ENCODE results near the gene FRMPD2. TPM values are rescaled to one million over a fixed set of nuclear protein-coding genes. Genes with fewer than 3 reads are reported as not detected.

FRMPD2 gene
- total RNA-seq, 1 experiment from 2014 or later = 0.44 TPM

DNA sequence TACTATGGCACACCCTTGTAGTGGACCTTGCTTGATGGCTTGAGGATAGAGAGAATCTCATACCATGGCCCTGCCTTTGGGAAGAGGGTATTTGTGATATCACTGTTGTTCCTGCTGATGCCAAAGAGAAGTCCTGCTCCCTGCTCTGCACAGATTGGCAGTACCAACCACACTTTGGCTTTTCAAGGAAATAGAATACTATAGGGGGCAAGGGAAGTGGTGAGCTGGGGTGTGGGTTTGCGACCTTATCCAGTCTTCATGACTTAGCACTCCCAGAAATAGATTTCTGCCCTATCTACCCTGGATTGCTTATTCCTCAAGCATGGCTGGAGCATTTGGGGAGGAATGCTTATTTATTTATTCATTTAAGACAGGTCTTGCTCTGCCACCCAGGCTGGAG is 25.2 kb upstream of the FRMPD2 start:
- no peaks in the 10 kb centered on the region for H3K23me2 ChIP-seq (ENCODE audit: insufficient read length, low read depth, low read length, poor library complexity, severe bottlenecking)
- H2BK12ac ChIP-seq (ENCODE audit: insufficient read length, low read depth, low read length) = no peak overlapping the region
- Mint-ChIP-seq H3K36me3 (ENCODE audit: insufficient read depth in 1 of 3, low read depth in 3 of 3) (no peaks in the 10 kb centered on the region), H3K9me3 (no peaks in the 10 kb centered on the region; a peak in 1 of 5 replicates), H3K27me3 (ENCODE audit: low read depth) (peaks cover 20% of the 10 kb centered on the region), H3K27ac (no peak overlapping the region), H3K4me3 (no peak overlapping the region), H3K4me1 (peaks cover 6 to 16% of the 10 kb centered on the region in 2 experiments)
- DNase-seq = no peak
- H4K8ac ChIP-seq (replicated peaks; ENCODE audit: insufficient read length, low read depth, low read length) = no peak overlapping the region
- no peaks in the 10 kb centered on the region for H3K79me2 ChIP-seq (ENCODE audit: insufficient read depth, low read length)
- no peak overlapping the region for H3K14ac ChIP-seq (ENCODE audit: insufficient read depth, low read length)
- H2AK5ac ChIP-seq (ENCODE audit: insufficient read length, low read length) = no peak overlapping the region
- H3K4ac ChIP-seq (ENCODE audit: low read depth, low read length) = no peak overlapping the region
- no peak overlapping the region for H2BK15ac ChIP-seq (ENCODE audit: low read depth, low read length)
- H3K23ac ChIP-seq (ENCODE audit: insufficient read length, low read depth, low read length) = no peak overlapping the region
- no peaks in the 10 kb centered on the region for H3K79me1 ChIP-seq (ENCODE audit: insufficient read depth, low read depth, low read length, poor library complexity, severe bottlenecking)
- H3K9ac ChIP-seq (ENCODE audit: extremely low read depth, insufficient read length, low read length) = no peak overlapping the region
- H3K9me3 ChIP-seq (ENCODE audit: control insufficient read depth, low read depth, low read length) = no peaks in the 10 kb centered on the region
- no peak overlapping the region for H4K5ac ChIP-seq (ENCODE audit: insufficient read length, low read depth, low read length)
- H3K27ac ChIP-seq (ENCODE audit: insufficient read length, low read depth, low read length) = no peak overlapping the region
- H4K91ac ChIP-seq (ENCODE audit: insufficient read length, low read depth, low read length) = no peak overlapping the region
- TF ChIP-seq, protein P1, sequence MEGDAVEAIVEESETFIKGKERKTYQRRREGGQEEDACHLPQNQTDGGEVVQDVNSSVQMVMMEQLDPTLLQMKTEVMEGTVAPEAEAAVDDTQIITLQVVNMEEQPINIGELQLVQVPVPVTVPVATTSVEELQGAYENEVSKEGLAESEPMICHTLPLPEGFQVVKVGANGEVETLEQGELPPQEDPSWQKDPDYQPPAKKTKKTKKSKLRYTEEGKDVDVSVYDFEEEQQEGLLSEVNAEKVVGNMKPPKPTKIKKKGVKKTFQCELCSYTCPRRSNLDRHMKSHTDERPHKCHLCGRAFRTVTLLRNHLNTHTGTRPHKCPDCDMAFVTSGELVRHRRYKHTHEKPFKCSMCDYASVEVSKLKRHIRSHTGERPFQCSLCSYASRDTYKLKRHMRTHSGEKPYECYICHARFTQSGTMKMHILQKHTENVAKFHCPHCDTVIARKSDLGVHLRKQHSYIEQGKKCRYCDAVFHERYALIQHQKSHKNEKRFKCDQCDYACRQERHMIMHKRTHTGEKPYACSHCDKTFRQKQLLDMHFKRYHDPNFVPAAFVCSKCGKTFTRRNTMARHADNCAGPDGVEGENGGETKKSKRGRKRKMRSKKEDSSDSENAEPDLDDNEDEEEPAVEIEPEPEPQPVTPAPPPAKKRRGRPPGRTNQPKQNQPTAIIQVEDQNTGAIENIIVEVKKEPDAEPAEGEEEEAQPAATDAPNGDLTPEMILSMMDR (conservative IDR thresholded peaks at IDR 0.05) = no peak
- no peak overlapping the region for H2BK5ac ChIP-seq (ENCODE audit: insufficient read length, low read length)
- H3K4me1 ChIP-seq (ENCODE audit: insufficient read depth, low read length) = no peaks in the 10 kb centered on the region
- H4K20me1 ChIP-seq (ENCODE audit: control insufficient read depth, insufficient read depth, insufficient read length) = no peaks in the 10 kb centered on the region
- no peak overlapping the region for H3K56ac ChIP-seq (ENCODE audit: insufficient read length, low read depth, low read length)
- no peak overlapping the region for H2AFZ ChIP-seq (ENCODE audit: low read length)
- WGBS (ENCODE audit: extremely low coverage, insufficient read length, low lambda C conversion rate) = no CpG with 5 or more reads among the region's 1 CpG
- H3K18ac ChIP-seq (ENCODE audit: insufficient read length, low read depth, low read length) = no peak overlapping the region
- H2BK120ac ChIP-seq (ENCODE audit: low read depth, low read length, poor library complexity, severe bottlenecking) = no peak overlapping the region
- H3K4me2 ChIP-seq (ENCODE audit: insufficient read depth, insufficient read length, low read length) = no peak overlapping the region
- H2BK20ac ChIP-seq (ENCODE audit: low read depth, low read length, poor library complexity, severe bottlenecking) = no peak overlapping the region
- H3T11ph ChIP-seq (ENCODE audit: low read length) = no peak overlapping the region
- no peaks in the 10 kb centered on the region for H3K27me3 ChIP-seq (ENCODE audit: insufficient read depth, low read length)

Data from H9 (cell line).